ENCODE measurements around the gene SENP6.
"Not testable (repeated sequence)": the region's sequence is repeated elsewhere in the genome, so short reads cannot be mapped to it uniquely, and the experiment has no call there.

SENP6 gene

GRCh38 chr6:75608304-75608703, 6.6 kb downstream of the SENP6 start:
- DNase-seq (ENCODE audit: low read depth, low spot score), result no peak

- no peak for DNase-seq (ENCODE audit: low read depth, low spot score)
These were observed 7.4 kb downstream of the SENP6 start for GRCh38 chr6:75608956-75609533.

- no peak for DNase-seq (ENCODE audit: low read depth, low spot score)
These were observed 8.2 kb downstream of the SENP6 start for GRCh38 chr6:75609639-75610590.

- DNase-seq (ENCODE audit: low read depth, low spot score), result no peak
These were observed 9.5 kb downstream of the SENP6 start for GRCh38 chr6:75611011-75611701.

GRCh38 chr6:75611702-75612375, 10.2 kb downstream of the SENP6 start:
- DNase-seq (ENCODE audit: low read depth, low spot score), result no peak

- DNase-seq (ENCODE audit: low read depth, low spot score), result no peak
These were observed 10.8 kb downstream of the SENP6 start for GRCh38 chr6:75612434-75612833.

- DNase-seq (ENCODE audit: low read depth, low spot score), result no peak
These were observed 11.4 kb downstream of the SENP6 start for GRCh38 chr6:75613056-75613501.

GRCh38 chr6:75618437-75618836, 16.8 kb downstream of the SENP6 start:
- no peak for DNase-seq (ENCODE audit: low read depth, low spot score)

GRCh38 chr6:75619230-75619899, 17.7 kb downstream of the SENP6 start:
- DNase-seq (ENCODE audit: low read depth, low spot score), result no peak

GRCh38 chr6:75620381-75621304, 19.0 kb downstream of the SENP6 start:
- DNase-seq (ENCODE audit: low read depth, low spot score), result no peak

- DNase-seq (ENCODE audit: low read depth, low spot score), result no peak
These were observed 20.2 kb downstream of the SENP6 start for GRCh38 chr6:75621846-75622245.

GRCh38 chr6:75623491-75623890, 21.8 kb downstream of the SENP6 start:
- no peak for DNase-seq (ENCODE audit: low read depth, low spot score)

GRCh38 chr6:75624335-75624734, 22.7 kb downstream of the SENP6 start:
- no peak for DNase-seq (ENCODE audit: low read depth, low spot score)

- DNase-seq (ENCODE audit: low read depth, low spot score), result no peak
These were observed 23.3 kb downstream of the SENP6 start for GRCh38 chr6:75624988-75625387.

- DNase-seq (ENCODE audit: low read depth, low spot score), result no peak
These were observed 24.9 kb downstream of the SENP6 start for GRCh38 chr6:75626561-75626960.

GRCh38 chr6:75627708-75628107, 26.0 kb downstream of the SENP6 start:
- DNase-seq (ENCODE audit: low read depth, low spot score), result not testable (repeated sequence)

- no peak for DNase-seq (ENCODE audit: low read depth, low spot score)
These were observed 30.4 kb downstream of the SENP6 start for GRCh38 chr6:75631859-75632635.

- DNase-seq (ENCODE audit: low read depth, low spot score), result no peak
These were observed 31.4 kb downstream of the SENP6 start for GRCh38 chr6:75633045-75633444.

- DNase-seq (ENCODE audit: low read depth, low spot score), result no peak
These were observed 40.6 kb downstream of the SENP6 start for GRCh38 chr6:75642311-75642710.
